Stomach (tissue), 4 donors: ENCODE data around the gene SLC20A1.

Experiments
- POLR2A ChIP-seq, 4 donors: fragments of 450-650 bp; IDR thresholded peaks; one replicate each; pipeline ENCODE4 v1.6.1; 2016; ENCODE audit warnings: antibody characterized with exemption in 4 of 4, control low read depth in 2 of 4, mild to moderate bottlenecking in 1 of 4, moderate library complexity in 1 of 4
- POLR2AphosphoS5 ChIP-seq, 3 donors: sonication (generic); formaldehyde crosslinking; IDR thresholded peaks; one replicate each; pipeline ENCODE4 v1.6.1; 2016; ENCODE audit warnings: antibody characterized with exemption in 3 of 3

GRCh38 chr2:112673008-112673407 is 27.3 kb downstream of the SLC20A1 start:
- no peak for TF ChIP-seq POLR2AphosphoS5 (IDR thresholded peaks at IDR 0.05)
- TF ChIP-seq POLR2A (IDR thresholded peaks at IDR 0.05): no peak
